Hippocampal formation (tissue), 2 donors: ENCODE data around the gene DRC7.

ENCODE experiments used
- DNase-seq, 2 donors: peaks; one replicate each; lab custom pipeline; 2025; lab: John Stamatoyannopoulos, UW

Gene DRC7

DNA sequence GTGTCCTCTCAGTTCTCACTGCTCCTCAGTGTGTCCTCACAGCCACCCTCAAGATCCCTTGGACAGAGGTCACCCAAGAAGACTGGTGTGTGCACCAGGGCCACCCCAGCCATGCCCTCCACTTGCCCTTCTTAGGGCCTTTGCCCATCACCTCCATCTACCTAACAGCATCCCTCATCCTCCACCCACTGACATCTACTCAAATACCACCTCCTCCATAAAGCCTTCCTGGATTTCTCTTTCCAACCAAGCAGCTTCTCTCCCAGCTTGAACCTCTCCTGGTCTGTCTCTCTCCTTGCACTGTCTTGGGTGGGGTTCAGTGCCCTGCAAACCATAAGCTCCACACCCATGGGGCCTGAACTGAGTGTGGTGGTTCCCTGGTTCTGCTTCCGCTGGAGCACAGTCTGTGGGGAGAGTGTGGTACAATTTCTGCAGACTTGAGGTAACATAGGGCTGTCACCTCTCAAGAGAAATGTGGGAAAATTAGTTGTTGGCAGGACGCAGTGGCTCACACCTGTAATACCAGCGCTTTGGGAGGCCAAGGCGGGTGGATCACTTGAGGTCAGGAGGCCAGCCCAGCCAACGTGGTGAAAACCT lies 55.3 kb downstream of the DRC7 start:
- no peak for DNase-seq

DNA sequence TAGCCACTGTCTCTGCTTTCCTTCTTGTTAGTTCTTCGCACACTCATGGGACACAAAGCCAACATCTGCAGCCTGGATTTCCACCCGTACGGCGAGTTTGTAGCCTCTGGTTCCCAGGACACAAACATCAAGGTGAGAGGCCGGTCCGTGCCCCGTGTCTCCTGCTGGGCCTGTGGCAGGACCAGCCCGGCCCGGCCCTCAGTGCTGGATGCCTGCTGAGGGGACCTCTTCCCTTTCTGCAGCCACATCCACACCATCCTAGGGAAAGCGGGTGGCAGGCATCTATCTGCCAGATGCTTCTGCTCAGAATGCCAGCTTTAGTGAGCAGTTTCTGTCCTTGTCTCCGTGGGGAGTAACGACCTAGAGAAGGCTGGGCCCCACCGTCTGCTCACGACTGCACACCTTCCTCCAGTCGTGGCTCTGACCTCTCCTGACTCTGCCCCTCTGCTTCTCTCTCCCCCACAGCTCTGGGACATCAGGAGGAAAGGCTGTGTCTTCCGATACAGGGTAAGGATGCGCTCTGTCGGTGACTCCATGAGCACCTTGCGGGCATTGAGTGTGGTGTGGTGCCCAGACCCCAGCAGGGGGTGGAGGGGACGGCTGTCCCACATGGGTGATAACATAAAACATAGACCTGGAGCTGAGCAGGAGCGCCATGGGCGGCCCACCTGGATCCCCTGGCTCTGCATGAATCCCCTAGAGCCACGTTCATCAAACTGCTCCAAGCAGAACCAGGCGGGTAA lies 56.4 kb downstream of the DRC7 start:
- no peak for DNase-seq

DNA sequence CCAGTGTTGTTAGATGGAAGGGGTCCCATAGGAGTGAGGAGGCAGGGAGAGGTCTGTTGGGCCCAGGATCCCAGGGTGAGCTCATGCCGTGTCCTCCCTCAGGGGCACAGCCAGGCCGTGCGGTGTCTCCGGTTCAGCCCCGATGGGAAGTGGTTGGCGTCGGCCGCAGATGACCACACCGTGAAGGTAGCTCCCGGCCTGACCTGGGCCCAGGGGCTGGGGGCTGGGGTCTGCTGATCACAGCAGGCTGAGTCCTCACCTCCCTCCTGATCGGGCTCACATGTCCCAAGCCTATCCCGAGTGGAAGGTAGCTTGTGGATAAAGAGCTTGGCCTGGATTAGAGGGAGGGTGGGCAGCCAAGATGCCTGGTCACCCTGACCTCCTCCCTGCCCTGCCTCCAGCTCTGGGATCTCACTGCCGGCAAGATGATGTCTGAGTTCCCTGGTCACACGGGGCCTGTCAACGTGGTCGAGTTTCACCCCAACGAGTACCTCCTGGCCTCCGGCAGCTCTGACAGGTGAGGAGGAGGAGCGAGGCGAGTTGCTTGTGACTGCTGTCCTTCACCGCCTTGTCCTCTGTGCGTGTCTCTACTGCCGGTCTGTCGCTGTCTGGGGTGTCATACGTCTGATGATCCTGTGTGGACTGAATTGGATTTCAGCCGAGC lies 57.1 kb downstream of the DRC7 start:
- DNase-seq = no peak

DNA sequence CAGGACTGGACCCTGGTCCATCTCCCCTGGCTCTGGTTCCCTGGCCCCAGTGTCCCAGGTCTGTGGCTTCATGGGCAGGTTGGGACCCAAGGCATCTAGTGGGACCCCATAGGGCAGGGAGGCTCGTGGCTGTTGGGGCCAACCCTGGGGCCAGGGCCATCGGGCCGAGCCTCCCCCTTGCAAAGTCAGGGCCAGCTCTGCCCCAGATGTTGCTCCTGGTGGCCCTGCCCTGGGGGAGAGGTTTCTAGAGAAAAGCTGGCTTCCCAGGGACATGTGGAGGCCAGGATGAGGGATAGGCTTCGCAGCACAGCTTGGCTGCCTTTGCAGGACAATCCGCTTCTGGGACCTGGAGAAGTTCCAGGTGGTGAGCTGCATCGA lies 57.6 kb downstream of the DRC7 start:
- DNase-seq = no peak

DNA sequence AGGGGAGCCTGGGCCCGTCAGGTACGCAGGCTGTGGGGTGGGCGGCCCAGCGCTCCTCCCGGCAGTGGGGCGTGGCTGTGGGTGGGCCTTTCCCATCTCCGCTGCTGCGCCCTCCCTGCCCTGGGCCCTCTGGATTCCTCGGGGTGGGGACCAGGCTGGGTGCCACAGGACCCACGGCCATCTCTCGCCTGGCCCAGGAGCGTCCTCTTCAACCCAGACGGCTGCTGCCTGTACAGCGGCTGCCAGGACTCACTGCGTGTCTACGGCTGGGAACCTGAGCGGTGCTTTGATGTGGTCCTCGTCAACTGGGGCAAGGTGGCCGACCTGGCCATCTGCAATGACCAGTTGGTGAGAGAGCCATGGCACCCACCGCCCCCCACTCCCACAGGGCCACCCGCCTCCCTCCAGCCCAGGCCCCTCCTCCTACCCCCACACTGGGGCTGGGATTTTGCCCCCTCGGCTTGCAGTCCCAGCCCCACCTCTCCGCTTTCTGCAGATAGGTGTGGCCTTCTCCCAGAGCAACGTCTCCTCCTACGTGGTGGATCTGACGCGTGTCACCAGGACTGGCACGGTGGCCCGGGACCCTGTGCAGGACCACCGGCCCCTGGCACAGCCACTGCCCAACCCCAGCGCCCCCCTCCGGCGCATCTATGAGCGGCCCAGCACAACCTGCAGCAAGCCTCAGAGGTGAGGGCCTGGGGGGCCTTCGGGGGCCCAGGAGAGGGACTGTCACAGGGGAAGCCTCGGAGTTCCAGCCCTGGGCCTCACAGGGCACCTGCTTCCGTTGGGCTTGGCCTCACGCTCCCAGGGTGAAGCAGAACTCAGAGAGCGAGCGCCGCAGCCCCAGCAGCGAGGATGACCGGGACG lies 58.2 kb downstream of the DRC7 start:
- DNase-seq = no peak

DNA sequence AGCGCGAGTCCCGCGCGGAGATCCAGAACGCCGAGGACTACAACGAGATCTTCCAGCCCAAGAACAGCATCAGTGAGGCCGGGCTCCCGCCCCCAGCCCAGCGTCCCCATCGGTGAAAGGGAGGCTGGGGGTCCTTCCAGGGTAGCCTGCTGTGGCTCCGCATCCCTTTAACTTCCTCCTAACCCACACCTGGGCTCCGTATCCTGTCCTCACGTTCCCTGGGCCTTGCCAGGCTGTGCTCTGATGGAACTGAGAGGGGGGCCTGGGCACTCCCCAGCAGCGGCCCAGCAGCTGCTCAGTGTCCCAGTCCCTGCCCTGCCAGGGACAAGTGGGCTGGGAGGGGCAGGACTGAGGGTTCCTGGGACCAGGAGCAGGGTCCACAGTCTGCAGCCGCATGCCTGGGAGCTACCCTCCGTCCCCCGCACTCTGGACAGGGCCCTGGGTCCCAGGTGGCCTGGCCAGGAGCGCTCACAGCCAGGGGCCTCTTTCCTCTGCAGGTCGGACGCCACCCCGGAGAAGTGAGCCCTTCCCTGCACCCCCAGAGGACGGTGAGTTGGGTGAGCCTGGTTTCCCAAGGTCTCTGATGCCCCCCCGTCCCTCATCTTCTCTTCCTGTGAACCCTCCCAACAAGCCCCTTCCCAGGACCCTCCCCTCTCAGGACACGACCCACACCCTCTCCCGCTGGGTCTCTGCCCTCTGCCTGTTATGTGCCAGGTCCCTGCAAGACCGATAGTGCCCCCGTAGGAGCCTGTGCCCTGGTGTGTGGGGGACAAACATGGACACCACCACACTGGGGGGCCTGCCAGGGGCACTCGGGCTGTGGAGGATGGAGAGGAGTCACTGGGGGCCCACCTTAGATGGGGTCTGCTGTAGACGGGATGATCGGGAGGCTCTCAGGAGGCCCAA lies 59.1 kb downstream of the DRC7 start:
- DNase-seq = no peak

DNA sequence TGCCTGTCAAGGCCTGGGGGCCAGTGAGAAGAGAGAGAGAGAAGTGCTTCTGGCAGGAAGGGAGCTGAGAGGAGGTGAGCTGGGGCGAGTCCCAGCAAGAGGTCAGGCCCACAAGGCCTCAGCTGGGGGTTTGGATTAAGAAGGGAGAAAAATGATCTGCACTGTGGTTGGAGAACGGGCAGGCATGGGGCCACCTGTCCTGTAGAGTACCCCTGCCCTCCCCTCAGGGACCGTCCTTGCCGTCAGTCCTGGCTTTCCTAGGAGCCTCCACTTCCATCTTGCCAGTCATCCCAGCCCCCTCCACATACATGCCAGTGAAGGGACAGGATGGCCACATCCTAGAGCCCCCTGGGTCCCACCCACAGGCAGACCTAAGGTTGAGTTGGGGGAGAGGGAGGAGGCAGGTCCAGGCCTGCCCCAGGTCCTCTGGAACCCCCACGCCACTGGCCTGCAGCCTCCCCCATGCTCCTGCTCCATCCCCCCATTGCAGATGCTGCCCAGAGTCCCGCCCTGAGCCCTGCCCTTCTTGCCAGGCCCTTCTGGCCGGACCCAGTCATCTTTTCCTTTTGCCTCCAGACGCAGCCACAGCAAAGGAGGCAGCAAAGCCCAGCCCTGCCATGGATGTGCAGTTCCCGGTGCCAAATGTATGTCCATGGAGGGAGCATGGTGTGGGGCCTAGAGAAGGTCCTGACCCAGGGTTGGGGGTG lies 59.9 kb downstream of the DRC7 start:
- DNase-seq = no peak

DNA sequence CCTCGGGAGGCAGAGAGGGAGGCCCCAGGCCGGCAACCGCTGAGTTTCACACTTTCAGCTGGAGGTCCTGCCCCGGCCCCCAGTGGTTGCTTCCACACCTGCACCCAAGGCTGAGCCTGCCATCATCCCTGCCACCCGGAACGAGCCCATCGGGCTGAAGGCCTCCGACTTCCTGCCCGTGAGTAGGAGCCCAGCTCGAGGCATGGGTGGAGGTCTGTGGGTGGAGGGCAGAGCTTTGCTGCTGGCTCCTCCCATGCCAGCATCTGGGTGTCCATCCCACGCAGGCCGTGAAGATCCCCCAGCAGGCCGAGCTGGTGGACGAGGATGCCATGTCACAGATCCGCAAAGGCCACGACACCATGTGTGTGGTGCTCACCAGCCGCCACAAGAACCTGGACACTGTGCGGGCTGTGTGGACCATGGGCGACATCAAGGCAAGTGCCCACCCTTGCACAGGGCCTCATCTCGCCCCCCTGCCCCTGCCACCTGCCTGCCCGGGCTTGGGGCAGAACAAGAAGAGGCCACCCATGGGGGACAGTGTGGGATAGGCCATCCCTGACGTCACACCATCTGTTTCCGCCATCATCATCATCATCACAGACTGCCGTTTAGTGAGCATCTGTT lies 60.6 kb downstream of the DRC7 start:
- DNase-seq = no peak

DNA sequence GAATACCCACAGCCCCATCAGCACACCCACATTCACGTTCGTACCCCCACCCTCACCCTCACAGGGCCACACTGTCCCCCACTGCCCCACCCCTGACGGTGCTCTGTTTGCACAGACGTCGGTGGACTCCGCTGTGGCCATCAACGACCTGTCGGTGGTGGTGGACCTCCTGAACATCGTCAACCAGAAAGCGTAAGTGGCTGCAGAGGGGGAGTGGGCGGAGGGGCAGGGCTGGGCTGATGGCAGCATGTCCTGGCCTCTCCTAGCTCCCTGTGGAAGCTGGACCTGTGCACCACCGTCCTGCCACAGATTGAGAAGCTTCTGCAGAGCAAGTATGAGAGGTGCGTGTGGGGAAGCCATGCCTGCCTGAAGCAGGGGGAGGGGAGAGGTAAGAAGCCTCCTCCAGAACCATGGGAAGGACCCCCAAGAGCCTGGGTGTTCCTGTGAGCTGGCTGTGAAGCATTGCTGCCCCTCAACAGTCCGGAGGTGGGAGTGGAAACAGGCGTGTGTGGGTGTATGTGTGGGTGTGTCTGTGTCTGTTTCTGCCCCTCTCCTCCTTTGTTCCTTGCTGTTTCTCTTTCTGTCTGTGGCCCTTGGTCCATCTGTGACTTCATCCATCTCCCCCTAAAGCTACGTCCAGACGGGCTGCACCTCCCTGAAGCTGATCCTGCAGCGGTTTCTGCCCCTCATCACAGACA lies 61.3 kb downstream of the DRC7 start:
- no peak for DNase-seq

DNA sequence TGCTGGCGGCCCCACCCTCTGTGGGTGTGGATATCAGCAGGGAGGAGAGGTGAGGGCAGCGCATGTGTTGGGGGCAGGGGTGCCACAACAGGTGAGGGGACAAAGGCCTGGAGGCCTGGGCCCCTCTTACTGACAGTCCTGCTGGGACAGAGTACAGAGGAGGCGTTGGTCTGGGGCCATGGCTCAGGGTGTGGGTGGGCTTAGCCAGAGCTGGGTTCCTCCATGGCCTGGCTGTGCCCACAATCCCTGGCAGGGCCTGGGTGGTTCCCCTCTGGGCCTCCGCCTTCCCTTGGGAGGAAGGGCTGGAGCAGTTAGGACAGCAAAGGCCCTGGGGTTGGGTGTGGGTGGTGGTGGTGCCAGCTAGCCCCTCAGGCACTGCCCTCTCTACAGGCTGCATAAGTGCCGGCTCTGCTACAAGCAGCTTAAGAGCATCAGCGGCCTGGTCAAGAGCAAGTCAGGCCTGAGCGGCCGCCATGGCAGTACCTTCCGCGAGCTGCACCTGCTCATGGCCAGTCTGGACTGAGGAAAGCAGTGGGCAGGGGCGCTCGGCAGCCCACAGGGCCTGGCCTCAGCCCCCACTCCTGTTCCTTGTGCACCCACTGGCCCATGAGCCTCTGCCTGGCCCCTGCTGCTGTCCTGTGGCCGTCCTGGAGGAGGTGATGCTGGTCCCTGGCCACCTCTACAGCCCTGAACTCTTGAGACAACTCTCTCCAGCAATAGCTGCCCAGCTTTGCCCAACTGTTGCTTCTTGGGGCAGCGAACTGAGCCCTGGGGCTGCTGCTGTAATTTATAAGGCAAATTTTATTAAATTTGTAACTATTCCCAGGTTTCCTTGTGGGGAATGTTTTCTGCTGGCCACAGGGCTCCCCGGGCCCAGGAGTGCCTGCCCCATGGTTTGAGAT lies 62.1 kb downstream of the DRC7 start:
- DNase-seq = no peak

DNA sequence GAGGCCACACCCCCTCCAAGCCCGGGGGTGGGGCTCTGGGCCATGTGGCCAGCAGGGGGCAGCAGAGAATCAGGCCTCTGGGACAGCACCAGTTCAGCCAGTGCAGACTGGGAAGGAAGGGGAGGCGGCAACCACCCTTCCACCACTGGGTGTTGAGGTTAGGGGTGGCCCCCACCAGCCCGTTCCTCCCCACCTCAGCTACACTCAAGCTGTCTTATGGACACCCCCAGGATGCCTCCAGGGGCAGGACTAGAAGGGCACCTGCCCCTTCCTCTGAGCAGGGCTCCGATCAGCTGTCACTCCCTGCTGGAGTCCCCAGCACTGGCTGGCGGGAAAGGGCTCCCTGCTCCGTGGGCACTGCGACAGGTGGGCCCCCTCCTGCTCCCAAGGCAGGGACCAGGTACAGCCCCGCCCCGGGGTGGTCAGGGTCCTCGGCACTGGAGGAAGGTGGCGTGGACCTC lies 62.8 kb downstream of the DRC7 start:
- DNase-seq = peak; percentile 21 to 88

DNA sequence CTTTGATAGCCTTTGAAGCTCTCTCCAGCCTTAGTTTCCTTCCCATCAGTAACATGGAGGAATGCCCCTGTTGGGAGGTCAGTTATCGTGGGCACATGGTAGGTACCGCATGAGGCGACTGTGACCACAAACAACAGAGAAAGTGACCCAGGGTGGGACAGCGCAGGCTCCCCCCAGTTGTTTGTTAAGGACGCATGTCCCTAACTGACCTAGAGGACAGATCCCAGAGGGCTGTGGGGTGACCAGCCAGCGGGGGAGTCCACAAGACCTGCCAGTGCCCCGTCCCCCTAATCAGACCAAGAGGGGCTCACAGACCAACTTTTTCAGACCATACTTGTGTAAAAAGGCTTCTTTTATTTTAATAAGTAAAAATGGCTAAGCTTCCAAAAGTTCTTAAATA lies 63.3 kb downstream of the DRC7 start:
- no peak for DNase-seq

DNA sequence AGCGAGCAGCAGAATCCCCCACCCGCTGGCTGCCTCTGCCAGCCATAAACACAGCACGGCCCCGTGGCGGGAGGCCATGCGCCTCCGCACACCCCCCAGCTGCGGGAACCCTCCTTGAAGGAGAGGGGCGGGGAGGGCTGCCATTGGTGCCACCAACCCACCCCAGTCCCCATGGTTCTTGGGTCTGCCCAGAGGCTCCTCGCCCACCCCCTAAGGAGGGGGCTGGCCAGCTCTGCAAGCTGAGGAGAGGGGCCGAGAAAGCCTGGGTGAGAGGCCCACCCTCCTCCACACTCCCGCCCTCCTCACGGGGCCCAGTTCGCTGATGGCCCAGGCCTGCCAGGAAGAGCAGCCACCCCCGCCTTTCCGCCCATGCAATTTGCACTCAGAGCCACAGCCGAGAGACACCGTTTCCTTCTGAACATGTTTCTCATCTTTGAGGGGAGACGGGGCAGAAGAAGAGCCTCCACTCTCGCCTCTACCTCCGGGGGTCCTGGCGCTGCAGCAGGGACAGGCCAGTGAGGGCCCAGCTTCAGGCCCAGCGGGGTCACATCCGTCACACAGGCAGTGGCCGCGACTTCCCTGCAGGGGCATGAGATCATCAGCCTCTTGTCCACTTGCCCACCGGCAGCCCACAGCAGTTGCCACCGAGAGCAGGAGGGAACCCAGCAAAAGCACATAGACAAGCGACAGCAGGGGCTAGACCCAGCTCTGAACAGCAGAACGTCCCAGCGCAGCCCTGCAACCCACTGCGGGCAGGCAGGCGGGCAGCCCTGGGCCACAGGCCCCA lies 63.9 kb downstream of the DRC7 start:
- no peak for DNase-seq

DNA sequence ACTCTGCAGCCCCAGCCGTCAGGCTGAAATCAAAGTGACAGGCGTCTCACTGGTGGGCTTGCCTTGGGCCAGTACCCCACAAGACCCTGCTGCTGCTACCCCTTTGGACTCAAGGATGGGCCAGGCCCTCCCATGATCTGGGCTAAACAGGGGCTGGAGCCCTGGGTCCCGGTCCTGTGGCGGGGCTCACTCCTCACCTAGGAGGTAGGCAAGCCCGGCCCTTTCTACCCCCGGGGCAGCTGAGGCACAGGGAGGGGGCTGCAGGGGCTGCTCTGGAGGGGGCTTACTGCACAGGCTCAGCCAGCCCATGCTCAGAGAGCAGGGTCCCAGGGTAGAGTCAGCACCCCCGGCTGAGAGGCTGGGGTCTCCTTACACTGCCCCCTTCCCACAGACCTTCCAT lies 64.5 kb downstream of the DRC7 start:
- no peak for DNase-seq

DNA sequence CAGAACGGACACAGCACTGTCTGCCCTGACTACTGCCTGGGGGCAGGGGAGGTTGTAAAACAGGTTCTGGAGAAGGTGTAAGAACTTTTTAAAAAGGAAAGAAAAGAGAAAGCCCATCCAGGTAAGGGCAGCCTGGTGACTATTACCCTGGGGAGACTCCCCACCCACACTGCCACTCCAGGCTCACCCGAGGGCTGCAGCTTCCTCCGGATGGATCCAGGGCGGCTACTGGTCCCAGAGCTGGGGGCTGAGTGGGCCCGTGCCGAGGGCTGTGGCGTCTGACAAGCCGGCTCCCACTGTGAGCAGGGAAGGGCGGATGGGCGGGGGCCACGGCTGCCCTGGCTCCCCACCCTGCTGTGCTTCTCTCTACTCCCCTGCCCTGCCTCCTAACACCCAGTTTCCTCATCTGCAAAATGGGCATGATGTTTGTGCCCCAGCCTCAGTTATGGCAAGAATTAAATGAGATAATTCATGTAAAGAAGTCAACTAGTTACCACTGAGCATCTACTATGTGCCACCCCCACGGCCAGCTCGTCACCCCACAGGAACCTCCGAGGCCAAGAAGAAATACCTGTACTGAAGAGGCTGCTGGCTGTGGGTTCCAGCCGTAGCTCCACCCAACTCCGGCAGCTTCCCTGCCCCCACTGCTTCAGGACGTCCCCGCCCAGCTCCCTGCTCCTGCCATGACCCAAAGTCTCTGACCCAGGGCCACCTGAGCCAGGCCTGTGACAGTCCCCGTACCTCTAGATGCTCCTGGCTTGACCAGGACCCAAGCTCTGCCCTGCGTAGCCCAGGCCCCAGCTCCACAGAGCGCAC lies 65.1 kb downstream of the DRC7 start:
- no peak for DNase-seq

DNA sequence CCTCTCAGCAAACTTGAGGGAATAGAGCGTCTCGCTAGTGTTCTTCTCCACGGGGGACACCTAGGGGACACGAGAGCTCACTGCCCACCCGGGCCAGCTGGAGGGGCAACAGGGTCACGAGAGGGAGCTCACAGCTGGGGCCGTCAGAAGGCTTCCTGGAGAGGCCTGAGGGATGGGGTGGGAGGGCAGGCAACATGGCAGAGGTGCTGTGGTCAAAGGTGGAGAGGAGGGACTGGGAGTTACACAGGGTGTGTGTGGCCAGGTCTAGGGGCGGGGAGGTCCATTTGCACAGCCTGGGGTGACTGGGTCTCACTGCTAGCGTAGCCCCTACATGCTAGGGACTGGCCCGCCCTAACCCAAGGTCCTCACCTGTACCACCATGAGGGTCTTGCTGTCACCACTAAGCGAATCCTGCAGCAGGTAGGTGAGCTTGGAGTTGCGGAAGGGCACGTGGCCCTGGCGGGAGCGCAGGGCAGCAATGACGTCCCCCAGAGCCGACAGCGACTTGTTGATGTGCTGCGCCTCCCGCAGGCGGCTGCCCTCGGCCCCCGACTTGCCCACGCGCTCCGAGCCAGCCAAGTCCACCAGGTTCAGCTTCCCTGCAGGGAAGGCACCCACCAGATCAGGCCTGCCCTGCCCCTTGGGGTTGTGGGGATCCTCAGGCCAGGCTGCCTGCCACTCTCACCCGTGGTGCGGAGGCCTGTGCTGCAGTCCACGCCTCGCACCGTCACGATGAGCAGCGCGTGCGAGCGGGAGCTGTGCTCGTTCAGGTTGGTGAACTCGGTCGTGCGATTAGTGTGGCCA lies 66.0 kb downstream of the DRC7 start:
- DNase-seq = no peak
